HepG2 (cell line): Measurements from ENCODE around the gene EPN3.

Experiments
- CTCF ChIP-seq: sonication (generic); formaldehyde crosslinking; IDR thresholded peaks from 2 replicates; pipeline ENCODE4 v1.5.0; 2020; ENCODE audit warnings: mild to moderate bottlenecking, missing genetic modification reagents, moderate library complexity
- IRX3 ChIP-seq: sonication (generic); formaldehyde crosslinking; IDR thresholded peaks from 2 replicates; pipeline ENCODE4 v1.8.1; 2023; ENCODE audit warnings: mild to moderate bottlenecking, low read depth, missing genetic modification reagents, borderline replicate concordance
- KLF13 ChIP-seq: sonication (generic); formaldehyde crosslinking; IDR thresholded peaks from 2 replicates; pipeline ENCODE4 v1.4.0; 2020; ENCODE audit warnings: mild to moderate bottlenecking, missing genetic modification reagents
- MEIS2 ChIP-seq: sonication (generic); formaldehyde crosslinking; IDR thresholded peaks from 2 replicates; pipeline ENCODE4 v1.9.0; 2021; ENCODE audit warnings: mild to moderate bottlenecking, missing genetic modification reagents
- MLX ChIP-seq: IDR thresholded peaks from 2 replicates; pipeline ENCODE4 v1.6.1; 2016
- MTF1 ChIP-seq: sonication (generic); formaldehyde crosslinking; IDR thresholded peaks from 2 replicates; pipeline ENCODE4 v1.5.0; 2020; ENCODE audit warnings: missing genetic modification reagents
- NR3C1 ChIP-seq: sonication (generic); formaldehyde crosslinking; IDR thresholded peaks from 2 replicates; pipeline ENCODE4 v1.4.0; 2020; ENCODE audit warnings: missing genetic modification reagents
- PRPF4 ChIP-seq: fragments of 200-400 bp; formaldehyde crosslinking; IDR thresholded peaks from 2 replicates; pipeline ENCODE4 v1.6.1; 2016; ENCODE audit warnings: low read length, low read depth; ENCODE audit not compliant: poor library complexity, severe bottlenecking
- SIN3A ChIP-seq: IDR thresholded peaks from 2 replicates; pipeline ENCODE4 v1.6.1; 2011; ENCODE audit warnings: low read depth, mild to moderate bottlenecking, control low read depth, low read length, borderline replicate concordance
- SP2 ChIP-seq: sonication (generic); formaldehyde crosslinking; IDR thresholded peaks from 2 replicates; pipeline ENCODE4 v1.5.1; 2020; ENCODE audit warnings: mild to moderate bottlenecking, missing genetic modification reagents
- UBTF ChIP-seq: sonication (generic); formaldehyde crosslinking; IDR thresholded peaks from 2 replicates; pipeline ENCODE4 v1.4.0; 2020; ENCODE audit warnings: mild to moderate bottlenecking, missing genetic modification reagents
- ZBTB1 ChIP-seq: sonication (generic); formaldehyde crosslinking; IDR thresholded peaks from 2 replicates; pipeline ENCODE4 v1.4.0; 2020; ENCODE audit warnings: missing genetic modification reagents, borderline replicate concordance
- ZFP41 ChIP-seq: sonication (generic); formaldehyde crosslinking; IDR thresholded peaks from 2 replicates; pipeline ENCODE4 v1.4.0; 2020; ENCODE audit warnings: mild to moderate bottlenecking, missing genetic modification reagents, borderline replicate concordance

GRCh38 chr17:50576864-50577263 lies 44.3 kb downstream of the EPN3 start:
- TF ChIP-seq CTCF (CRISPR knock-in tag) (no peak), SP2 (CRISPR knock-in tag) (no peak), PRPF4 (no peak), NR3C1 (CRISPR knock-in tag) (no peak), MTF1 (CRISPR knock-in tag) (no peak), ZBTB1 (CRISPR knock-in tag) (no peak), MEIS2 (CRISPR knock-in tag) (no peak), UBTF (CRISPR knock-in tag) (no peak), SIN3A (no peak), KLF13 (no peak), IRX3 (no peak), MLX (no peak), ZFP41 (CRISPR knock-in tag) (no peak)
